NOMO-1 treated with dmso at 0.1 percent for 144 hours (cell line): ENCODE results near the gene KRTAP10-4.
"Not testable (repeated sequence)": the region's sequence is repeated elsewhere in the genome, so short reads cannot be mapped to it uniquely, and the experiment has no call there.

Experiments
- DNase-seq: peaks from one replicate; lab custom pipeline; 2025; ENCODE audit not compliant: unreplicated experiment; lab: John Stamatoyannopoulos, UW

KRTAP10-4 gene

GRCh38 chr21:44534688-44535087 is 38.8 kb upstream of the KRTAP10-4 start:
- DNase-seq: no peak

- no peak for DNase-seq
Measured at GRCh38 chr21:44535963-44536362, 37.6 kb upstream of the KRTAP10-4 start.

GRCh38 chr21:44537930-44538911 is 35.3 kb upstream of the KRTAP10-4 start:
- no peak for DNase-seq

GRCh38 chr21:44539046-44539445 is 34.5 kb upstream of the KRTAP10-4 start:
- no peak for DNase-seq

GRCh38 chr21:44539991-44540666 is 33.4 kb upstream of the KRTAP10-4 start, which contains the start of gene KRTAP10-1:
TSS of gene KRTAP10-1 (minus strand) at chr21:44540195. CDS start at chr21:44540150, 45 bp downstream.
- no peak for DNase-seq

- no peak for DNase-seq
Measured at GRCh38 chr21:44540741-44541288, 32.7 kb upstream of the KRTAP10-4 start.

GRCh38 chr21:44542716-44543115 is 30.8 kb upstream of the KRTAP10-4 start:
- DNase-seq: no peak

- DNase-seq: no peak
Measured at GRCh38 chr21:44544566-44544965, 29.0 kb upstream of the KRTAP10-4 start.

- no peak for DNase-seq
Measured at GRCh38 chr21:44547656-44548331, 25.7 kb upstream of the KRTAP10-4 start.

GRCh38 chr21:44548381-44548780 is 25.1 kb upstream of the KRTAP10-4 start:
- no peak for DNase-seq

GRCh38 chr21:44548922-44549321 is 24.6 kb upstream of the KRTAP10-4 start:
- DNase-seq: no peak

- no peak for DNase-seq
Measured at GRCh38 chr21:44549525-44550211, 23.9 kb upstream of the KRTAP10-4 start.

GRCh38 chr21:44550285-44550684 is 23.2 kb upstream of the KRTAP10-4 start:
- DNase-seq: not testable (repeated sequence)

- DNase-seq: no peak
Measured at GRCh38 chr21:44550807-44551206, 22.7 kb upstream of the KRTAP10-4 start.

- DNase-seq: no peak
Measured at GRCh38 chr21:44551340-44551961, 22.1 kb upstream of the KRTAP10-4 start, which contains the start of gene KRTAP10-2. TSS of gene KRTAP10-2 (minus strand) at chr21:44551505. CDS start at chr21:44551458, 47 bp downstream.

GRCh38 chr21:44552136-44552535 is 21.4 kb upstream of the KRTAP10-4 start:
- DNase-seq: no peak

- DNase-seq: no peak
Measured at GRCh38 chr21:44552681-44553080, 20.8 kb upstream of the KRTAP10-4 start.

- no peak for DNase-seq
Measured at GRCh38 chr21:44555200-44555875, 18.2 kb upstream of the KRTAP10-4 start.

- DNase-seq: no peak
Measured at GRCh38 chr21:44556879-44557278, 16.6 kb upstream of the KRTAP10-4 start.
